Neural progenitor cell (in vitro differentiated cells): ENCODE results near the gene SELENOO. TPM values are rescaled to one million over a fixed set of nuclear protein-coding genes. Genes with fewer than 3 reads are reported as not detected.

Experiments used
- DNase-seq: peaks from one replicate; pipeline ENCODE4 v3.0.0-alpha.2; 2016; ENCODE audit warnings: low spot score
- H2AFZ ChIP-seq: fragments of 200-600 bp; sonication (generic); replicated peaks from 2 replicates; pipeline ENCODE4 v1.6.1; 2016; ENCODE audit warnings: antibody characterized with exemption
- H3F3A ChIP-seq: fragments of 200-600 bp; sonication (generic); 2 replicates; pipeline ENCODE4 v1.6.1; 2016; ENCODE audit warnings: antibody characterized with exemption, low read depth
- H3K27ac ChIP-seq: fragments of 200-600 bp; sonication (generic); 2 replicates; pipeline ENCODE4 v1.5.1; 2016; ENCODE audit warnings: mild to moderate bottlenecking
- H3K27me3 ChIP-seq: fragments of 200-600 bp; sonication (generic); 2 replicates; pipeline ENCODE4 v1.6.1; 2016; ENCODE audit warnings: mild to moderate bottlenecking, moderate library complexity
- H3K36me3 ChIP-seq: fragments of 200-600 bp; sonication (generic); 2 replicates; pipeline ENCODE4 v1.5.1; 2016
- H3K4me1 ChIP-seq: fragments of 200-600 bp; sonication (generic); 2 replicates; pipeline ENCODE4 v1.6.1; 2016; ENCODE audit warnings: mixed run types
- H3K4me2 ChIP-seq: fragments of 200-600 bp; sonication (generic); 2 replicates; pipeline ENCODE4 v1.6.1; 2016
- H3K4me3 ChIP-seq: fragments of 200-600 bp; sonication (generic); 2 replicates; pipeline ENCODE4 v1.5.1; 2016
- H3K79me2 ChIP-seq: fragments of 200-600 bp; sonication (generic); 2 replicates; pipeline ENCODE4 v1.6.1; 2016; ENCODE audit warnings: low read depth
- H3K9ac ChIP-seq: fragments of 200-600 bp; sonication (generic); 2 replicates; pipeline ENCODE4 v1.6.1; 2016
- H3K9me3 ChIP-seq: fragments of 200-600 bp; sonication (generic); 2 replicates; pipeline ENCODE4 v1.5.1; 2016; ENCODE audit warnings: low read depth
- H4K20me1 ChIP-seq: fragments of 200-600 bp; sonication (generic); 2 replicates; pipeline ENCODE4 v1.6.1; 2016; ENCODE audit warnings: low read depth
- H3K27ac Mint-ChIP-seq: 3 replicates; pipeline ENCODE4 v1.8.0; 2021; ENCODE audit warnings: mixed read lengths
- H3K27me3 Mint-ChIP-seq: 2 replicates; pipeline ENCODE4 v1.8.0; 2022; ENCODE audit warnings: low read depth, mild to moderate bottlenecking, inconsistent platforms, moderate library complexity, mixed read lengths; ENCODE audit not compliant: insufficient read depth
- H3K36me3 Mint-ChIP-seq: 3 replicates; pipeline ENCODE4 v1.8.0; 2021; ENCODE audit warnings: mixed read lengths
- H3K4me1 Mint-ChIP-seq: 3 replicates; pipeline ENCODE4 v1.8.0; 2021; ENCODE audit warnings: mixed read lengths
- H3K4me3 Mint-ChIP-seq: 3 replicates; pipeline ENCODE4 v1.8.0; 2021; ENCODE audit warnings: mild to moderate bottlenecking, moderate library complexity, mixed read lengths
- H3K9me3 Mint-ChIP-seq: 3 replicates; pipeline ENCODE4 v1.8.0; 2020; ENCODE audit warnings: mixed read lengths
- CTCF ChIP-seq: fragments of 200-600 bp; sonication (generic); IDR thresholded peaks from 2 replicates; pipeline ENCODE4 v1.5.1; 2017; ENCODE audit warnings: antibody characterized with exemption, mild to moderate bottlenecking
- EZH2 ChIP-seq: fragments of 200-600 bp; sonication (generic); IDR thresholded peaks from 2 replicates; pipeline ENCODE4 v1.6.1; 2017; ENCODE audit warnings: antibody characterized with exemption, mild to moderate bottlenecking, moderate library complexity
- EZH2phosphoT487 ChIP-seq: fragments of 200-600 bp; sonication (generic); IDR thresholded peaks from 2 replicates; pipeline ENCODE4 v1.6.1; 2017; ENCODE audit warnings: antibody characterized with exemption
- total RNA-seq: library from RNA; depleted of rRNA; stranded (reverse); fragments of >200 nt; gene quantifications from 2 replicates; pipeline ENCODE4 v1.2.3, GENCODE V29; 2015; ENCODE audit warnings: low replicate concordance

Gene SELENOO
- total RNA-seq, 1 donor from 2014 or later, result 7.6 TPM

- Histone ChIP-seq H3K36me3 (no peaks in the 10 kb centered on the region), H2AFZ (no peak overlapping the region), H3K27ac (no peak overlapping the region), H3K9ac (no peak overlapping the region), H3K4me1 (peaks cover 19% of the 10 kb centered on the region), H3K4me2 (peak overlapping the region; percentile 93), H4K20me1 (peaks cover 44% of the 10 kb centered on the region), H3K4me3 (no peak overlapping the region), H3K27me3 (no peaks in the 10 kb centered on the region), H3F3A (peaks cover 35% of the 10 kb centered on the region), H3K79me2 (peaks cover 42% of the 10 kb centered on the region), H3K9me3 (no peaks in the 10 kb centered on the region)
- Mint-ChIP-seq H3K4me1 (peaks cover 30% of the 10 kb centered on the region), H3K4me3 (peak overlapping the region; percentile 100), H3K9me3 (no peaks in the 10 kb centered on the region), H3K36me3 (peaks cover 2% of the 10 kb centered on the region), H3K27ac (no peak overlapping the region), H3K27me3 (peaks cover 4% of the 10 kb centered on the region)
- TF ChIP-seq CTCF (no peak), EZH2 (no peak)
- no peak for DNase-seq
These were observed 45.7 kb downstream of the SELENOO start for GRCh38 chr22:50246242-50247175.

GRCh38 chr22:50247748-50248147 is 46.9 kb downstream of the SELENOO start:
- Histone ChIP-seq H3K4me1 (peaks cover 17% of the 10 kb centered on the region), H3K79me2 (peaks cover 30% of the 10 kb centered on the region), H3K27me3 (no peaks in the 10 kb centered on the region), H3K4me3 (no peak overlapping the region), H2AFZ (no peak overlapping the region), H3K36me3 (no peaks in the 10 kb centered on the region), H3K9ac (no peak overlapping the region), H3K4me2 (no peak overlapping the region), H3F3A (peaks cover 38% of the 10 kb centered on the region), H3K9me3 (no peaks in the 10 kb centered on the region), H4K20me1 (peaks cover 45% of the 10 kb centered on the region), H3K27ac (no peak overlapping the region)
- Mint-ChIP-seq H3K4me3 (peak overlapping the region; percentile 71), H3K36me3 (peaks cover 2% of the 10 kb centered on the region), H3K4me1 (peaks cover 22% of the 10 kb centered on the region), H3K27me3 (peaks cover 4% of the 10 kb centered on the region), H3K27ac (peak overlapping the region; percentile 60), H3K9me3 (no peaks in the 10 kb centered on the region)
- DNase-seq, result peak; percentile 66
- no peak for TF ChIP-seq EZH2phosphoT487
- TF ChIP-seq EZH2, result no peak
- no peak for TF ChIP-seq CTCF

GRCh38 chr22:50248196-50249081 is 47.6 kb downstream of the SELENOO start:
- TF ChIP-seq CTCF (no peak), EZH2 (no peak), EZH2phosphoT487 (no peak)
- H4K20me1 ChIP-seq, result peaks cover 43% of the 10 kb centered on the region
- DNase-seq, result no peak
- no peak overlapping the region for H2AFZ ChIP-seq
- Mint-ChIP-seq H3K9me3 (no peaks in the 10 kb centered on the region), H3K36me3 (peaks cover 2% of the 10 kb centered on the region), H3K27ac (no peak overlapping the region), H3K4me1 (peaks cover 20% of the 10 kb centered on the region), H3K4me3 (no peak overlapping the region), H3K27me3 (peaks cover 4% of the 10 kb centered on the region)
- no peak overlapping the region for H3K4me2 ChIP-seq
- H3K4me1 ChIP-seq, result peaks cover 13% of the 10 kb centered on the region
- no peaks in the 10 kb centered on the region for H3K36me3 ChIP-seq
- H3K4me3 ChIP-seq, result no peak overlapping the region
- H3K9ac ChIP-seq, result no peak overlapping the region
- H3F3A ChIP-seq, result peaks cover 38% of the 10 kb centered on the region
- no peaks in the 10 kb centered on the region for H3K9me3 ChIP-seq
- peaks cover 23% of the 10 kb centered on the region for H3K79me2 ChIP-seq
- H3K27me3 ChIP-seq, result no peaks in the 10 kb centered on the region
- H3K27ac ChIP-seq, result no peak overlapping the region
